Muscle of leg (tissue), 16 donors: Measurements from ENCODE around the gene AGBL5. TPM values are rescaled to one million over a fixed set of nuclear protein-coding genes. Genes with fewer than 3 reads are reported as not detected.
A peak's percentile ranks its signal among the peaks of the same experiment; 100 is the strongest.

Source experiments
- DNase-seq: peaks from one replicate; pipeline ENCODE4 v3.0.0; 2013
- H3K27ac ChIP-seq: one replicate; pipeline ENCODE4 v1.5.1; 2013; ENCODE audit warnings: mild to moderate bottlenecking, low read length, control low read depth
- H3K27me3 ChIP-seq: one replicate; pipeline ENCODE4 v1.6.1; 2013; ENCODE audit warnings: low read length; ENCODE audit not compliant: control insufficient read depth, insufficient read depth
- H3K36me3 ChIP-seq: one replicate; pipeline ENCODE4 v1.6.1; 2013; ENCODE audit warnings: low read length; ENCODE audit not compliant: control insufficient read depth, insufficient read depth
- H3K4me1 ChIP-seq: one replicate; pipeline ENCODE4 v1.6.1; 2013; ENCODE audit warnings: low read length; ENCODE audit not compliant: control insufficient read depth, insufficient read depth
- H3K4me3 ChIP-seq: one replicate; pipeline ENCODE4 v1.5.1; 2013; ENCODE audit warnings: low read length, control low read depth
- H3K9me3 ChIP-seq: replicated peaks from 2 replicates; pipeline ENCODE4 v1.6.1; 2013; ENCODE audit warnings: low read depth, low read length; ENCODE audit not compliant: control insufficient read depth
- WGBS: methylation state at CpG from one replicate; pipeline ENCODE4 v1.1.5; 2013; ENCODE audit warnings: missing lambda C conversion rate; ENCODE audit not compliant: insufficient coverage; 5-methylcytosine and 5-hydroxymethylcytosine counted together
- long read RNA-seq, 11 donors: transcript quantifications; one replicate each; lab custom pipeline, GENCODE V29; 2026
- polyA plus RNA-seq, 8 donors: library from polyadenylated mRNA; unstranded; fragments of 120-200 nt; gene quantifications; one replicate each; pipeline versions ENCODE4 v1.2.1 to v1.2.3, GENCODE V29; 2013; ENCODE audit warnings: inconsistent platforms in 1 of 8, low replicate concordance in 1 of 8; ENCODE audit not compliant: insufficient read length in 8 of 8, insufficient read depth in 1 of 8
- total RNA-seq: library from RNA; stranded (reverse); fragments of 120-200 nt; gene quantifications from one replicate; pipeline ENCODE4 v1.2.4, GENCODE V29; 2013

Gene AGBL5
- 12.4 TPM for total RNA-seq
- polyA plus RNA-seq = 10 to 100 TPM; 16.8 to 22.6 (median 20.5) TPM
- long read RNA-seq, donor 1, partial matches to known transcripts = 0 of 2 reads
- long read RNA-seq, donor 1, other reads (novel, unspliced or antisense) = 0 of 2 reads
- long read RNA-seq, donor 2, partial matches to known transcripts = 0 of 2 reads
- long read RNA-seq, donor 2, other reads (novel, unspliced or antisense) = 0 of 2 reads
- long read RNA-seq, donor 3, partial matches to known transcripts = 762 of 783 reads
- long read RNA-seq, donor 3, other reads (novel, unspliced or antisense) = 19 of 783 reads
- long read RNA-seq, donor 4, partial matches to known transcripts = 0 of 1 reads
- long read RNA-seq, donor 4, other reads (novel, unspliced or antisense) = 0 of 1 reads
- long read RNA-seq, donor 5, partial matches to known transcripts = 1,667 of 1,709 reads
- long read RNA-seq, donor 5, other reads (novel, unspliced or antisense) = 37 of 1,709 reads
- long read RNA-seq, donor 6, partial matches to known transcripts = 127 of 134 reads
- long read RNA-seq, donor 6, other reads (novel, unspliced or antisense) = 0 of 134 reads
- long read RNA-seq, donor 7, partial matches to known transcripts = 0 of 4 reads
- long read RNA-seq, donor 7, other reads (novel, unspliced or antisense) = 0 of 4 reads
- long read RNA-seq, donor 8, transcript AGBL5-201 (11 exons, 2,382 nt) = major isoform, 6 of 792 reads
- long read RNA-seq, donor 8, partial matches to known transcripts = 771 of 792 reads
- long read RNA-seq, donor 8, other reads (novel, unspliced or antisense) = 15 of 792 reads
- long read RNA-seq, donor 9, partial matches to known transcripts = 0 of 2 reads
- long read RNA-seq, donor 9, other reads (novel, unspliced or antisense) = 0 of 2 reads
- long read RNA-seq, donor 10, partial matches to known transcripts = 169 of 172 reads
- long read RNA-seq, donor 10, other reads (novel, unspliced or antisense) = 0 of 172 reads
- long read RNA-seq, donor 11, partial matches to known transcripts = 0 of 4 reads
- long read RNA-seq, donor 11, other reads (novel, unspliced or antisense) = 0 of 4 reads

DNA sequence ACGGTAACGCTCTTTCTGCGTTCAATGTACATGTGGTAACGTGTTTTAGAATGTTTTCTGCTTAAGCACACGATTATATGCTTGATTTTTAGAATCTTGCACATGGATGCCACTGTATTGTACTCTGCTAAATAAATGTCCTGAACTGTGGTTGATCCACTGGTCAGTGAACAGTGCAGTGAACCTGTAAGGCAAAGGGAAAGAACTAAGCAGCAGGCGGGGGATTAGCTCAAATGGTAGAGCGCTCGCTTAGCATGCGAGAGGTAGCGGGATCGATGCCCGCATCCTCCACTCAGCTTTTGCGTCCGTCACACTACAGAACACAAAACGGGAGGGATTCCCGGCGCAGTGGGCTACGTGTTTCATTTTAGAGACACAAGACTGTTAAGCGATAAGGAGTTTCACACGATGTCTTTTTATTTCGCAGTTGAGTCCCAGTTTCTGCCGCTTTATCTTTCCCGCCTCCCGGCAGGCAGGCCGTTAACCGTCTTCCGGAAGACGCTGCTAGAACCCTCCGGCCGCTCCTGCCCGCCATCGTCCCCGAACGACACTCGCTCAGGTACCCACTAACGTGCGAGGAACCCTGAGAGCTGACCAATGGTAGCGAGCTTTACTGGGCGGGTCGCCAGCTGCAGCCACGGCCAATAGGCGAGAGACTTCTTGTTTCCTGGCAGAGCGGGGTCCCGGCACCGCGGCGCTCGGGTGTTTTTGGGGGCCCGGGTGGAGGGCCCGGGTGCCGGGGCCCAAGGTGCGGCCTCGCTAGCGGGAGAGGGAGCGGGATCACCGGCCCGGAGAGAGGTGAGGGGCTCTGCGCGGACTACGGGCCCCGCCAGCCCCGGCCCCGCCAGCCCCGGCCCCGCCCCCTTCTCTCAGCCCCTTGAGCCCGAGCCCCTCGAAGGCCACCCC, at the start of gene AGBL5:
Gene AGBL5 (plus strand): TSS at position 673 of the 906 bp plus-strand sequence. CDS start 1,291 bp downstream, outside the sequence.
- H3K9me3 ChIP-seq = no peaks in the 10 kb centered on the region
- peak within 1 kb of the TSS; percentile 89 for H3K4me3 ChIP-seq
- DNase-seq = peak; percentile 97
- no peaks in the 10 kb centered on the region for H3K27me3 ChIP-seq
- WGBS = under 1% methylated on average over 66 of the region's 67 CpGs
- peaks cover 35% of the 10 kb centered on the region for H3K36me3 ChIP-seq
- peak within 1 kb of the TSS; percentile 97 for H3K27ac ChIP-seq
- peaks cover 13% of the 10 kb centered on the region for H3K4me1 ChIP-seq

DNA sequence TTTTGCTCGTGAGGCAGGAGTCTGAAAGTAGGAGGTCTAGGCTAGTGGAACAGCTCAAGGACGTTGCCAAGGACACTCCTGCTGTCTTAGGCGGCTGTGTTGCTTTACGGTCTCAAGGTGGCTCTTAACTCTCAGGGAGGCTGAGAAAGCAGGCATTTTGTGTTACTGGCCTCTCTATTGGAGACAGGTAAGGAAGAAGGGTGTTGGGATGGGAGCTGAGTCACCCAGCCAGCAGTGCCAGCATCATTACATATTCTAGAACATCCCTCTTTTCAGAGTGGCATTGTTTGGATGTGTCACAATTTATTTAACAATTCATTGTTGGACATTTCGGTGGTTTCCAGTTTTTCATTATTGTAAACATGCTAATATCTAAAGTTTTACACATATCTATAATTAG, 49.5 kb upstream of the AGBL5 start:
- WGBS = 29% methylated on average over 3 of the region's 5 CpGs

GRCh38 chr2:27003007-27003406, 48.5 kb upstream of the AGBL5 start:
- 60% methylated on average over 1 of the region's 4 CpGs for WGBS
- H3K4me1 ChIP-seq = no peaks in the 10 kb centered on the region
- H3K4me3 ChIP-seq = no peak overlapping the region
- no peaks in the 10 kb centered on the region for H3K9me3 ChIP-seq
- H3K27me3 ChIP-seq = no peaks in the 10 kb centered on the region
- DNase-seq = no peak
- no peak overlapping the region for H3K27ac ChIP-seq
- no peaks in the 10 kb centered on the region for H3K36me3 ChIP-seq

More for the DNA sequence above, 49.5 kb upstream of the AGBL5 start:
- DNase-seq = no peak
- Histone ChIP-seq H3K27ac (no peak overlapping the region), H3K4me3 (no peak overlapping the region), H3K27me3 (no peaks in the 10 kb centered on the region), H3K36me3 (no peaks in the 10 kb centered on the region), H3K4me1 (no peaks in the 10 kb centered on the region), H3K9me3 (no peaks in the 10 kb centered on the region)

DNA sequence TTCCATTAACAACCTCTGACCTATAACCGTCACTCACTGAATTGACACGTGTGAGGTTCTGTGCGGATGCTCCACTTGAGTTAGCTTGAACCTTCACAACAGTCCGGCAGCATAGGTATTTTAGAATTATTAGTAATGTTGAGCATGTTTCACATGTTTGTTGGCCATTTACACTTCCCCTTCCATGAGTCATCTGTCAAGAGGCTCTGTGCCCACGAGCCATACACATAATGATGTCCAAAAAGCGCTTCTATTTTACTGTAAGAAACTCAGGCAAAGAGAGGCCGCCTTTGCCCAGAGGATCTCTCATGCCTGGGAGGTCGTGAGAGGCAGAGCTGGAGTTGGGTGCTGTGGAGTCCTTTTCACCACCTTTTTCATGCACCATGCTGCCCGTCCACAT, 47.6 kb upstream of the AGBL5 start:
- 60% methylated on average over 4 of the region's 9 CpGs for WGBS
- H3K9me3 ChIP-seq = no peaks in the 10 kb centered on the region
- no peaks in the 10 kb centered on the region for H3K36me3 ChIP-seq
- no peak overlapping the region for H3K27ac ChIP-seq
- no peaks in the 10 kb centered on the region for H3K4me1 ChIP-seq
- no peak overlapping the region for H3K4me3 ChIP-seq
- DNase-seq = no peak
- no peaks in the 10 kb centered on the region for H3K27me3 ChIP-seq

GRCh38 chr2:27006602-27007415, 44.7 kb upstream of the AGBL5 start:
- no peak for DNase-seq
- no peak overlapping the region for H3K27ac ChIP-seq

DNA sequence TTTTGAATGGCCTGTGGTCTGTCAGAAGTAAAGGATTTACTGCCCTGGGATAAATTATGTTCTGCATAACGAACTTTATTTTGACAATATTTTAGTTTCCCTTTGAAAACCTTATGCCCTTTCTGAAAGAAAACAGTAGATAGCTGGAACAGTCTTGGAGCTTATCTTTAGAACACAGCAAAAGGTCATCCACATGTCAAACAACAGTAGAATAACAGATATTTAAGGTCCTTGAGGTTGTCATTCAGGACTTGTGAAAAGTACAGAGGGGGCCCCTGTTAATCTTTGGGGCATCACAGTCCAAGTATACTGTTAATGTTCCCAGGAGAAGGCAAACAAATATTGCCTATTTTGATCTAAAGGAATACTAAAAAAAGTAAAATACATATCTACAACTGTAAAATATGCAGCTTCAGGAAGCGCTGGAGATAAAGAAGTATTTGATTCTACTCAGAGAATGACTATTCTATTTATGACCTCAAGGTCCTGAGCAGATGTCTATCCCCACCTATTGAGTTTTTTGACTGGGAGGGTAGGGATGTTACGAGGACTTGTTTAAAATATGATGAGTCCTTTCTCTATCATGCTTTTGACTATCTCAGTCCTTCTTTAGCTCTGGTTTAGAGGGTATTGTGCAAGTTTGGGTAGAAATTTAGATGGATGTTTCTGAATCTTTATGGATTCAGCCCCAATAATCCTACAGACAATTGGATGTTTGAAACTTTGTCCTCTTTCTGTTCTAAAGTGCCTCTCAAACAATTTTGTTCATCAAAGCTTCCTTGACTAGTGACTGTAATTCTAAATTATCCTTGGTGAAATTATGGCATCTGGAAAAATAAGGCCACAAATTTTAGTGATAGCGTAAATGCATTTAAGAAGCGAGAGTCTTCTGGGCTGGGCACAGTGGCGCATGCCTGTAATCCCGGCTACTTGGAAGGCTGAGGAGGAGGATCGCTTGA, 43.8 kb upstream of the AGBL5 start:
- Histone ChIP-seq H3K27ac (no peak overlapping the region), H3K4me1 (no peaks in the 10 kb centered on the region), H3K9me3 (no peaks in the 10 kb centered on the region), H3K27me3 (no peaks in the 10 kb centered on the region), H3K4me3 (no peak overlapping the region), H3K36me3 (no peaks in the 10 kb centered on the region)
- DNase-seq = no peak
- WGBS = 60% methylated on average over 1 of the region's 8 CpGs

More at GRCh38 chr2:27006602-27007415, 44.7 kb upstream of the AGBL5 start:
- H3K9me3 ChIP-seq = no peaks in the 10 kb centered on the region
- no peaks in the 10 kb centered on the region for H3K27me3 ChIP-seq
- H3K4me3 ChIP-seq = no peak overlapping the region
- H3K36me3 ChIP-seq = no peaks in the 10 kb centered on the region
- WGBS = 100% methylated on average over 1 of the region's 6 CpGs
- H3K4me1 ChIP-seq = no peaks in the 10 kb centered on the region

DNA sequence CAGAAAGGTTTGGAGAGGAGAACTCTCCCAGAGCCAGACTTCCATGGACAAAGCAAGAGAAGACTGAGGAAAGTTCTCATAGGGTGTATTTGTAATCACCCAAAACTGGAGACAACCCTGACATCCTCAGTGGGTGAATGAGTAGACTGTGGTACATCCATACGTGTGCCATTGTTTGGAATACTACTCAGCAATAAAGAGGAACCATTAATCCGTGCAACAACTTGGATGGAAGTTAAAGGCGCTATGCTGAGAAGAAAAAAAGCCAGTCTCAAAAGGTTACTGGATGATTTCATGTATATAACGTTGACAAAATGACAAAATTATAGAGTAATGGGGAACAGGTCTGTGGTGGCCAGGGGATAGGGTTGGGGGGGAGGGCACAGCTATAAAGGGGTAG, 42.8 kb upstream of the AGBL5 start:
- no peak for DNase-seq
- Histone ChIP-seq H3K27ac (no peak overlapping the region), H3K4me1 (no peaks in the 10 kb centered on the region), H3K36me3 (no peaks in the 10 kb centered on the region), H3K9me3 (no peaks in the 10 kb centered on the region), H3K4me3 (no peak overlapping the region), H3K27me3 (no peaks in the 10 kb centered on the region)
- 89% methylated on average over 2 of the region's 4 CpGs for WGBS

GRCh38 chr2:27009083-27009482, 42.4 kb upstream of the AGBL5 start:
- Histone ChIP-seq H3K4me1 (no peaks in the 10 kb centered on the region), H3K27ac (no peak overlapping the region), H3K27me3 (no peaks in the 10 kb centered on the region), H3K36me3 (no peaks in the 10 kb centered on the region), H3K9me3 (no peaks in the 10 kb centered on the region), H3K4me3 (no peak overlapping the region)
- DNase-seq = no peak
